HepG2 (cell line): ENCODE measurements around the gene PPARA. TPM values are rescaled to one million over a fixed set of nuclear protein-coding genes. Genes with fewer than 3 reads are reported as not detected.
A peak's percentile ranks its signal among the peaks of the same experiment; 100 is the strongest.

ENCODE experiments used
- ATAC-seq: fragments of 200-7000 bp; cut with Tn5 transposase; 3 replicates; pipeline ENCODE4 v1.9.1; 2020; ENCODE audit warnings: mild to moderate bottlenecking, moderate library complexity
- BruUV-seq: library from RNA; stranded (reverse); fragments of 400-500 nt; replicated peaks from 2 replicates; lab custom pipeline; 2021; lab: Mats Ljungman, UMichigan
- CTCF ChIA-PET: fragments of 300-600 bp; formaldehyde crosslinking; extraction: SDS; loops from one replicate; lab custom pipeline; 2021; ENCODE audit warnings: low total read pairs, inconsistent platforms, low intra/inter-chr PET ratio; lab: Yijun Ruan, JAX
- POLR2A ChIA-PET: fragments of 350-600 bp; sonication (Branson Sonifier 250); formaldehyde crosslinking; loops from one replicate; lab custom pipeline; 2020; ENCODE audit warnings: antibody characterized with exemption, inconsistent platforms; lab: Yijun Ruan, JAX
- DNase-seq: peaks from one replicate; pipeline ENCODE4 v3.0.0-alpha.2; 2015; ENCODE audit warnings: low spot score
- FAIRE-seq: peaks from 3 replicates; lab custom pipeline; 2011; peaks lifted over from hg19 to GRCh38; lab: Jason Lieb, UNC
- H2AFZ ChIP-seq: one replicate; pipeline ENCODE4 v1.6.1; 2011; ENCODE audit warnings: low read length, inconsistent platforms
- H3K27ac ChIP-seq: fragments of 300-600 bp; 3 replicates; pipeline ENCODE4 v1.8.0; 2011; ENCODE audit warnings: mixed run types, mild to moderate bottlenecking, mixed read lengths, low read length, inconsistent platforms; ENCODE audit not compliant: insufficient read depth; ENCODE audit errors: extremely low read length
- H3K27me3 ChIP-seq, 2 experiments: fragments of 200-600 bp in 1 of 2; 2 replicates in 1 of 2; 3 replicates in 1 of 2; pipeline versions ENCODE4 v1.6.0 to v1.8.0; 2011; ENCODE audit warnings: low read length in 2 of 2, mild to moderate bottlenecking in 2 of 2, moderate library complexity in 2 of 2, inconsistent platforms in 1 of 2; ENCODE audit not compliant: insufficient read depth in 2 of 2, control insufficient read depth in 1 of 2
- H3K36me3 ChIP-seq, 2 experiments: fragments of 200-600 bp in 1 of 2; replicated peaks in 1 of 2; 2 replicates in 1 of 2; 3 replicates in 1 of 2; pipeline versions ENCODE4 v1.5.1 to v1.8.0; 2011; ENCODE audit warnings: low read length in 2 of 2, inconsistent platforms in 1 of 2; ENCODE audit not compliant: insufficient read depth in 2 of 2, control insufficient read depth in 1 of 2
- H3K4me1 ChIP-seq: 2 replicates; pipeline ENCODE4 v1.5.1; 2012; ENCODE audit warnings: low read length, inconsistent platforms; ENCODE audit not compliant: insufficient read depth
- H3K4me2 ChIP-seq: 2 replicates; pipeline ENCODE4 v1.6.0; 2011; ENCODE audit warnings: low read depth, low read length, inconsistent platforms
- H3K4me3 ChIP-seq, 3 experiments: fragments of 200-600 bp in 1 of 3; sonication (generic), shearing (Covaris generic) in 1 of 3; replicated peaks in 1 of 3; 2 replicates each; pipeline ENCODE4 v1.5.1; 2011 to 2016; ENCODE audit warnings: low read length in 3 of 3, inconsistent platforms in 2 of 3, low read depth in 2 of 3, mild to moderate bottlenecking in 2 of 3, control low read depth in 1 of 3, mixed read lengths in 1 of 3; ENCODE audit not compliant: insufficient read depth in 1 of 3
- H3K79me2 ChIP-seq: one replicate; pipeline ENCODE4 v1.6.1; 2011; ENCODE audit warnings: low read length, inconsistent platforms; ENCODE audit not compliant: insufficient read depth
- H3K9ac ChIP-seq: 2 replicates; pipeline ENCODE4 v1.6.0; 2011; ENCODE audit warnings: mild to moderate bottlenecking, low read depth, low read length, inconsistent platforms; ENCODE audit not compliant: insufficient read depth
- H3K9me3 ChIP-seq: 2 replicates; pipeline ENCODE4 v1.5.1; 2012; ENCODE audit warnings: mild to moderate bottlenecking, low read length
- H4K20me1 ChIP-seq: 2 replicates; pipeline ENCODE4 v1.6.0; 2011; ENCODE audit warnings: inconsistent platforms, mild to moderate bottlenecking, low read length, moderate library complexity; ENCODE audit not compliant: insufficient read depth
- ETV5 ChIP-seq: IDR thresholded peaks from 2 replicates; pipeline ENCODE4 v1.6.1; 2018; ENCODE audit warnings: missing biosample characterization, missing genetic modification reagents, inconsistent platforms, borderline replicate concordance
- ZFP62 ChIP-seq: sonication (generic); formaldehyde crosslinking; IDR thresholded peaks from 2 replicates; pipeline ENCODE4 v1.4.0; 2020; ENCODE audit warnings: missing genetic modification reagents
- ZNF234 ChIP-seq: sonication (generic); formaldehyde crosslinking; conservative IDR thresholded peaks from 2 replicates; pipeline ENCODE4 v1.5.1; 2020; ENCODE audit warnings: mild to moderate bottlenecking, missing genetic modification reagents
- ZNF260 ChIP-seq: sonication (generic); formaldehyde crosslinking; IDR thresholded peaks from 2 replicates; pipeline ENCODE4 v1.4.0; 2020; ENCODE audit warnings: missing genetic modification reagents, low read depth, mild to moderate bottlenecking, borderline replicate concordance
- ZNF350 ChIP-seq: sonication (generic); formaldehyde crosslinking; IDR thresholded peaks from 2 replicates; pipeline ENCODE4 v1.4.0; 2020; ENCODE audit warnings: mild to moderate bottlenecking, low read depth, missing genetic modification reagents, borderline replicate concordance
- ZNF572 ChIP-seq: sonication (generic); formaldehyde crosslinking; IDR thresholded peaks from 2 replicates; pipeline ENCODE4 v1.5.1; 2020; ENCODE audit warnings: mild to moderate bottlenecking, missing genetic modification reagents
- whole genome bisulfite sequencing: methylation state at CpG from one replicate; pipeline ENCODE4 v1.1.6; 2017; ENCODE audit warnings: low lambda C conversion rate; 5-methylcytosine and 5-hydroxymethylcytosine counted together
- in situ Hi-C: cut with HindIII; loops from 2 replicates; pipeline ENCODE4 v1.10.0; 2017; ENCODE audit warnings: low pct_unique_long_range_greater_than_20kb; ENCODE audit not compliant: extremely low pct_ligation_motif_present
- intact Hi-C: fragments of 100-400 bp; cut with micrococcal nuclease; formaldehyde crosslinking; loops from one replicate; pipeline ENCODE4 v1.10.0; 2022; ENCODE audit not compliant: unreplicated experiment
- polyA plus RNA-seq, 8 experiments: library from polyadenylated mRNA; depleted of rRNA in 3 of 8; stranded (reverse) in 7 of 8; unstranded in 1 of 8; fragments of >200 nt; fragmentation: Illumina TruSeq in 4 of 8; extraction: Trizol in 4 of 8; gene quantifications; 2 replicates each; pipeline versions ENCODE4 v1.2.1 to v1.2.3, GENCODE V29; 2011 to 2016; ENCODE audit warnings: low read depth in 4 of 8, missing spikeins in 1 of 8, mixed read lengths in 1 of 8; ENCODE audit not compliant: insufficient read depth in 1 of 8
- total RNA-seq, 5 experiments: library from RNA; depleted of rRNA; stranded (reverse); fragments of >200 nt; fragmentation: Illumina TruSeq; extraction: Trizol; gene quantifications; 2 replicates each; pipeline ENCODE4 v1.2.3, GENCODE V29; 2016; ENCODE audit warnings: low read depth in 1 of 5
- TF ChIP-seq, protein P1 (sequence below): IDR thresholded peaks from 2 replicates; pipeline ENCODE4 v1.4.0; 2020; ENCODE audit warnings: mild to moderate bottlenecking, missing genetic modification reagents
- TF ChIP-seq, protein P2 (sequence below): sonication (generic); formaldehyde crosslinking; IDR thresholded peaks from 2 replicates; pipeline ENCODE4 v1.4.0; 2020; ENCODE audit warnings: missing genetic modification reagents, mild to moderate bottlenecking, borderline replicate concordance
- TF ChIP-seq, protein P3 (sequence below): sonication (generic); formaldehyde crosslinking; IDR thresholded peaks from 2 replicates; pipeline ENCODE4 v1.5.1; 2020; ENCODE audit warnings: mild to moderate bottlenecking, missing genetic modification reagents, moderate library complexity
- TF ChIP-seq, protein P4 (sequence below): sonication (generic); formaldehyde crosslinking; conservative IDR thresholded peaks from 2 replicates; pipeline ENCODE4 v1.5.0; 2020; ENCODE audit warnings: missing genetic modification reagents

PPARA gene
- total and polyA plus RNA-seq, 2 of the 13 experiments (the other 11 are each of a cell fraction or from before 2014, with no cell fraction given), result 18.2 to 24.7 TPM

DNA sequence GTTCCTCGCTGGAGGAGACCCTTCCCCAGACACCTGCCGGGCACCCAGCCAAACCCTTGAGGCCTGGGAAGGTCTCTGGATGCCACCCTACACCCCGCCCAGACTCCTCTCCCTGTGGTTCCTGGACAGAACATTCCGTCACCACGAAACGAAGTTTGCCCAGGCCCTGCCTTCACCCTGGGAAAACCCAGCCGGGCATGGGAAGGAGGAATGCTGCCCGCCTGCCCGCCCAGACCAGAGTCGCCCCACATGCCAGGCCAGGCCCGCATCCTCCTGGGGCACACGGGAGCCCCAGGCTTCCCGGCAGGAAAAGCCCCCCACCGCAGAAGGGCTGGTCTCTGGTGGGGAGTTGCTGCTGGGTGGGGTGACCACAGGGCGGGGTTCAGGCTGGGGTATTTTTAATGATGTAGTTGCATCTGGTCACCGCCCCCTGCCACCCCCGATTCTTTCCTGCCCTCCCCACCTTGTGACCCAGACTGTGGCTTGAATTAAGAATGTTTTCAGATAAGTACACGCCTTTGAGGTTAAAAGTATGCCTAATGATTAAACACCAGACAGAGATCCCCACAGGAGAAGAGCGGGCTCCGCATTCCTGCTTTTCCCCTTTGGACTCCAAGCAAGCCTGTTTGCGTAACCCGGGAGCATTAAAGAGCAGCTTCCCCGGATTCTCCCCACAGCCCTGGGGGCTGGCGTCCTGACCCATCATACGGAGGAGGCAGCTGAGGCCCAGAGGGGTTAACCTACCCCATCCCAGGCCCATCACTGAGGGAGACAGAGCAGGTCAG lies 44.6 kb upstream of the PPARA start (continued):
- TF ChIP-seq, protein P1, sequence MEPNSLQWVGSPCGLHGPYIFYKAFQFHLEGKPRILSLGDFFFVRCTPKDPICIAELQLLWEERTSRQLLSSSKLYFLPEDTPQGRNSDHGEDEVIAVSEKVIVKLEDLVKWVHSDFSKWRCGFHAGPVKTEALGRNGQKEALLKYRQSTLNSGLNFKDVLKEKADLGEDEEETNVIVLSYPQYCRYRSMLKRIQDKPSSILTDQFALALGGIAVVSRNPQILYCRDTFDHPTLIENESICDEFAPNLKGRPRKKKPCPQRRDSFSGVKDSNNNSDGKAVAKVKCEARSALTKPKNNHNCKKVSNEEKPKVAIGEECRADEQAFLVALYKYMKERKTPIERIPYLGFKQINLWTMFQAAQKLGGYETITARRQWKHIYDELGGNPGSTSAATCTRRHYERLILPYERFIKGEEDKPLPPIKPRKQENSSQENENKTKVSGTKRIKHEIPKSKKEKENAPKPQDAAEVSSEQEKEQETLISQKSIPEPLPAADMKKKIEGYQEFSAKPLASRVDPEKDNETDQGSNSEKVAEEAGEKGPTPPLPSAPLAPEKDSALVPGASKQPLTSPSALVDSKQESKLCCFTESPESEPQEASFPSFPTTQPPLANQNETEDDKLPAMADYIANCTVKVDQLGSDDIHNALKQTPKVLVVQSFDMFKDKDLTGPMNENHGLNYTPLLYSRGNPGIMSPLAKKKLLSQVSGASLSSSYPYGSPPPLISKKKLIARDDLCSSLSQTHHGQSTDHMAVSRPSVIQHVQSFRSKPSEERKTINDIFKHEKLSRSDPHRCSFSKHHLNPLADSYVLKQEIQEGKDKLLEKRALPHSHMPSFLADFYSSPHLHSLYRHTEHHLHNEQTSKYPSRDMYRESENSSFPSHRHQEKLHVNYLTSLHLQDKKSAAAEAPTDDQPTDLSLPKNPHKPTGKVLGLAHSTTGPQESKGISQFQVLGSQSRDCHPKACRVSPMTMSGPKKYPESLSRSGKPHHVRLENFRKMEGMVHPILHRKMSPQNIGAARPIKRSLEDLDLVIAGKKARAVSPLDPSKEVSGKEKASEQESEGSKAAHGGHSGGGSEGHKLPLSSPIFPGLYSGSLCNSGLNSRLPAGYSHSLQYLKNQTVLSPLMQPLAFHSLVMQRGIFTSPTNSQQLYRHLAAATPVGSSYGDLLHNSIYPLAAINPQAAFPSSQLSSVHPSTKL (CRISPR knock-in tag), result peak; percentile 60

DNA sequence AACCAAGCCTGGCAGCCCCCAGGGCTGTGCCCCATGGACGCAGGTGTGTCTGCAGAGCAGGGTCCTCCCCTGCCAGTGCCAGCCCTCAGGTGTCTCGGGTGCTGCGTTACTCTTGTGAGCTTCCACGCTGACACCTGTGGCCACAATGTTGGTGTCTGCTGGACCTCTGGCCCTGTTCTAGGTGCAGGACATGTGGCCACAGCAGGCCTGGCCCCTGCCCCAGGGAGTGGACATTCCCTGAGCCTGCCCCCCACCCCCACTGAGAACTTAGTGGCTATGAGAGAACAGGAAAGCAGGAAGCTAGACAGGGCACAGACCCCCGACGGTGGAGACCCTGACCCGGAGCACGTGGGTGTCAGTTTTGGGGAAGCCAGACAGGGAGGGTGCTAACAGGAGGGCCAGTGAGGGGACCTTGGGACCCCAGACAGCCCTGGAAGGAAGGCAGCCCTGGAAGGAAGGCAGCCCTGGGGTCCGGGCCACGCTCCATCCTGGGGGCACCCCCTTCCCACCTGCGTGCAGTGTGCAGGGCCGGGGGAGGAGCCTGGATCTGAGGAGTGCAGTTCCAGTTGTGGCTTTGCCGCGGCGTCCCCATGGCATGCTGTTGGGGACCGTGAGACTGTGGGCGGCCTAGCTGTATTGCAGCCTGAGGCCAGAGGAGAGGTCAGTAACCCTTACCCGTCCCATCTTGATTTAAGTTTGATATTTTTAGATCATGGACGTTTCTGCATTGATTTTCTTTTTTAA lies 43.9 kb upstream of the PPARA start:
- no TSS peak for BruUV-seq
- 6% methylated on average over 7 of the region's 19 CpGs for WGBS
- no peak for DNase-seq
- Histone ChIP-seq H3K36me3 (no peaks in the 10 kb centered on the region), H4K20me1 (no peaks in the 10 kb centered on the region), H3K4me3 (peak overlapping the region; percentile 39 to 73 (median 60); a peak in 5 of 6 replicates), H3K4me2 (peak overlapping the region; percentile 93), H3K27me3 (peaks cover 3 to 12% of the 10 kb centered on the region in 2 experiments; a peak in 4 of 5 replicates), H3K79me2 (no peaks in the 10 kb centered on the region), H3K9ac (peak overlapping the region; percentile 65), H3K9me3 (no peaks in the 10 kb centered on the region), H3K4me1 (peaks cover 55% of the 10 kb centered on the region), H2AFZ (no peak overlapping the region), H3K27ac (peak overlapping the region; percentile 34)
- POLR2A ChIA-PET, result interaction anchor here (0.8 to 1.8 kb wide), 6 partner anchors 71 to 109 kb away, joined by 3 to 12 read pairs (median 4); no protein-coding TSS in a partner anchor
- no peak for FAIRE-seq
- in situ Hi-C loops (loop anchor here (5.0 to 25.0 kb wide), 2 partner anchors 94 to 469 kb away; no protein-coding TSS in a partner anchor), intact Hi-C loops (no loop called here)
- CTCF ChIA-PET, result no interaction called here
- ATAC-seq, result peak; percentile 20
- TF ChIP-seq, protein P2, sequence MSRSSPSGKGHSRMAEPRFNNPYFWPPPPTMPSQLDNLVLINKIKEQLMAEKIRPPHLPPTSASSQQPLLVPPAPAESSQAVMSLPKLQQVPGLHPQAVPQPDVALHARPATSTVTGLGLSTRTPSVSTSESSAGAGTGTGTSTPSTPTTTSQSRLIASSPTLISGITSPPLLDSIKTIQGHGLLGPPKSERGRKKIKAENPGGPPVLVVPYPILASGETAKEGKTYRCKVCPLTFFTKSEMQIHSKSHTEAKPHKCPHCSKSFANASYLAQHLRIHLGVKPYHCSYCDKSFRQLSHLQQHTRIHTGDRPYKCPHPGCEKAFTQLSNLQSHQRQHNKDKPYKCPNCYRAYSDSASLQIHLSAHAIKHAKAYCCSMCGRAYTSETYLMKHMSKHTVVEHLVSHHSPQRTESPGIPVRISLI (CRISPR knock-in tag), result 0 out of 2 replicates have a peak, but pooled peaks have one; percentile 20
- TF ChIP-seq ZFP62, result no peak
- TF ChIP-seq, protein P3, sequence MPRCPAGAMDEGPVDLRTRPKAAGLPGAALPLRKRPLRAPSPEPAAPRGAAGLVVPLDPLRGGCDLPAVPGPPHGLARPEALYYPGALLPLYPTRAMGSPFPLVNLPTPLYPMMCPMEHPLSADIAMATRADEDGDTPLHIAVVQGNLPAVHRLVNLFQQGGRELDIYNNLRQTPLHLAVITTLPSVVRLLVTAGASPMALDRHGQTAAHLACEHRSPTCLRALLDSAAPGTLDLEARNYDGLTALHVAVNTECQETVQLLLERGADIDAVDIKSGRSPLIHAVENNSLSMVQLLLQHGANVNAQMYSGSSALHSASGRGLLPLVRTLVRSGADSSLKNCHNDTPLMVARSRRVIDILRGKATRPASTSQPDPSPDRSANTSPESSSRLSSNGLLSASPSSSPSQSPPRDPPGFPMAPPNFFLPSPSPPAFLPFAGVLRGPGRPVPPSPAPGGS (CRISPR knock-in tag), result peak; percentile 7; the same call in 1 of the 2 replicates
- TF ChIP-seq, protein P4, sequence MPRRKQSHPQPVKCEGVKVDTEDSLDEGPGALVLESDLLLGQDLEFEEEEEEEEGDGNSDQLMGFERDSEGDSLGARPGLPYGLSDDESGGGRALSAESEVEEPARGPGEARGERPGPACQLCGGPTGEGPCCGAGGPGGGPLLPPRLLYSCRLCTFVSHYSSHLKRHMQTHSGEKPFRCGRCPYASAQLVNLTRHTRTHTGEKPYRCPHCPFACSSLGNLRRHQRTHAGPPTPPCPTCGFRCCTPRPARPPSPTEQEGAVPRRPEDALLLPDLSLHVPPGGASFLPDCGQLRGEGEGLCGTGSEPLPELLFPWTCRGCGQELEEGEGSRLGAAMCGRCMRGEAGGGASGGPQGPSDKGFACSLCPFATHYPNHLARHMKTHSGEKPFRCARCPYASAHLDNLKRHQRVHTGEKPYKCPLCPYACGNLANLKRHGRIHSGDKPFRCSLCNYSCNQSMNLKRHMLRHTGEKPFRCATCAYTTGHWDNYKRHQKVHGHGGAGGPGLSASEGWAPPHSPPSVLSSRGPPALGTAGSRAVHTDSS, result no peak
- TF ChIP-seq ZNF572 (CRISPR knock-in tag), result peak; percentile 52; the same call in 1 of the 2 replicates
- TF ChIP-seq ZNF260, result 0 out of 2 replicates have a peak, but pooled peaks have one; percentile 9
- TF ChIP-seq ETV5 (CRISPR knock-in tag), result peak; percentile 55
- TF ChIP-seq ZNF350 (CRISPR knock-in tag), result 0 out of 2 replicates have a peak, but pooled peaks have one; percentile 46
- no peak for TF ChIP-seq ZNF234 (CRISPR knock-in tag)
